Measurements from ENCODE around the gene HORMAD1.
"Not testable (repeated sequence)": the region's sequence is repeated elsewhere in the genome, so short reads cannot be mapped to it uniquely, and the experiment has no call there.

The HORMAD1 gene

DNA sequence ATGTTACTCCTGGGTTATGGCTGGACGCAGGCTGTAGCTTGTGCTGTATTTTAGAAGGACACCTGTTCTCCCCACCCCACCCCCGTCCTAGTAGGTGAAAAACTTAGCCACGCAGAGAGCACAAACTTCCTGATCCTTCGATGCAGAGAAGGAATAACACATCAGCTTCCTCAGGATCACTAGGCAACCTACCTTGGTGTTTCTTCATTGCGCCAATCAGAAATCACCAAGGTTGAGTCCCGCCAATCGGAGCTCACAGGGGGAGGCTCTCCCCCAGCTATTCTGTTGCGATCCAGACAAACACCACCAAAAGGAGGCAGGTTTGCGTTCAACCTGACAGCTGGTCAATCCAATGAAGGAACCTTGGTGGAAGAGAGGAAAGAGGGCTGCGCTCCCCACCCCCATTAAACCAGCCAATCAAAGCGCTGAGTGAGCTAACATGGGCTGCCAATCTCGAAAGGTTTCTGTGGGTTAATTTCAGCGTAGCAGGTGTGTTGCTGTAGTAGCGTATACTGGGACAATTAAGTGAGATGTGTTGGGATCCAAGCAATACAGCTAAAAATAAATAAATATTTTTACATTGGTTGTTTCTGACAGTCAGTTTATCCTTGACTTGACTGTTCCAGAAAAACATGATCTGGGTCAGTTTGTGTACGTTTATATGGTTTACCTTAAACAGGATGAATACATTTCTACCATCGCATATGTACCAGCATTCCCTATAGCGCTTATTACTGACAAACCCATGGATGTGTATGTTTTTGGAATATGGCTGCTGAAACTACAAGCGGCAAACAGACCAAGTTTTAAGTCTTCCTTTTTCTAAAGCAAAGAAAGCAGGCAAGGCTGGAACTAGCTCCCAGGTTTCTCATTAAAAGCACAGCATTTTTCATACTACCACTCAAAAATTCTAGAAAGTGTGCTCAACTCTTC lies 23.4 kb downstream of the HORMAD1 start, which contains the start of gene GOLPH3L:
Gene GOLPH3L (minus strand): TSS at position 160 of the 933 bp plus-strand sequence. CDS start 2,316 bp downstream, outside the sequence.
- peak; percentile 99 for DNase-seq

DNA sequence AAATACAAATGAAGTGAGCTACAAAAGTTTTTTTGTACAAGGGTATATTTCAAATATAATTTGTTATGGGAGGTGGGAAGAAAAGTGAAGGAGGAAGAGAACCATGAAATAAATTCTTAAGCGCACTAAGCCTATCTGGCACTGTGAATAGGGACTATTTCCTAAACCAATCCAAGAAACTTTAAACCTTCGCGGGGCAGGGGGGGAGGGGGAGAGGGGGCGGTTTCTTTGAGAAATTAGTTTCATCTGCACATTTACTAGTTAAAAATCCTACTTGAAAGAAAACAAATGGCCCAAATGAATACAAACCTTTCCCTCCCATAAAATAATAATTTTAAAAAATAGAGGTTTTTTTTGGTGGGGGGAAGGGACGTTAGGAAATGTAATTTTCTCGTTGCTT lies 24.1 kb downstream of the HORMAD1 start:
- DNase-seq: no peak

DNA sequence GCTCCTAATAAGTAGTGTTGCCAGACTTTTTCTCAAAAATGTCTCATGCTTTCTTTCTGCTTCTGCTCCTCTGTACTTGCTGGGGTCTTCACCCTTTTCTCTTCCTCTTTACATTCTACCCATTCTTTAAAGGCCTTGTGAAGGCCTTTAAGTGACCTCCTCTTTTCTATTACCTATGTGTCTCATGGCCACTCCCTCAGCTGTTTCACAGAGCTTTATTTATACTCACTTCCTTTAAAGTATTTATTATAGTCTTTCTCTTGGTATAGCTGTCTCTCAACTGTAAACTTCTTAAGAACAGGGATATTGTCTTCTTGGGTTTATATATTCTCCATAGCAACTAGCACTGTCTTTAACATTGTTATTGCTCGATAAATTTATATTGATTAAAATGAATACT lies 24.5 kb downstream of the HORMAD1 start:
- no peak for DNase-seq

- DNase-seq: no peak
These were observed 25.1 kb downstream of the HORMAD1 start for GRCh38 chr1:150695561-150695960.

- no peak for DNase-seq
These were observed 28.0 kb downstream of the HORMAD1 start for GRCh38 chr1:150692720-150693119.

- DNase-seq: peak; percentile 6
These were observed 31.9 kb downstream of the HORMAD1 start for GRCh38 chr1:150688763-150689162.

DNA sequence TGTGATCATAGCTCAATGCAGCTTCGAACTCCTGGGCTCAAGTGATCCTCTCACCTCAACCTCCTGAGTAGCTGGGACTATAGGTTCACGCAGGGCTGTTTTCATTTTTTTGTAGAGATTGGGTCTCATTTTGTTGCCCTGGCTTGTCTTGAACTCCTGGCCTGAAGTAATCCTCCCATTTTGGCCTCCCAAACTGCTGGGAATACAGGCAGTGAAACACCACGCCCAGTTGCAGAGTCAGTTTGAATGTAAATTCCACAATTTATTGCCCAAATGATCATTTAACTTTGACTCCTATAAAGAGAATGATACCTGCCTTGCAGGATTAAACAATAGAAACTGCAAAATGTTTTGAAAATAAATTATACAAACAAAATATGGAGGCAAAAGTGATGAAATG lies 34.4 kb downstream of the HORMAD1 start:
- no peak for DNase-seq

GRCh38 chr1:150683914-150684313 lies 36.8 kb downstream of the HORMAD1 start:
- DNase-seq: no peak

DNA sequence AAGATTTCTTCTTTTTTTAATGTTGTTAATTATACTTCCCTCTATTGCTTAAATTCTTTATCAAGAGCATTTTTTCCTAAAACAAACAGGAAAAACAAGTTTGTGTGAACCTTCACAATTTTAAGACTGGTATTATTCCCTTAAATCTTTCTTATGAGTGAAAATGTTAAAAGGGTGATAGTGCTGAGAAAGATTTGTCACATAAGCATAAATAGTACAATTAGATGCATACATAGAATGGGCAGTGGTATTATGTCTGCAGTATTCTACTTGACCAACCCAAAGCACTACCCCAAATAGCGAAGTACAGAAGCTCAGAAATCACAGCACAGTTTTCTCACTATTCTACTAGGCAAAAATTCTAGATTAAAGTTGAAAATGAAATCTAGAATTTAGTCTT lies 41.7 kb downstream of the HORMAD1 start:
- no peak for DNase-seq

GRCh38 chr1:150674881-150675280 lies 45.8 kb downstream of the HORMAD1 start:
- no peak for DNase-seq

- no peak for DNase-seq
These were observed 57.4 kb downstream of the HORMAD1 start for GRCh38 chr1:150663321-150663720.

- no peak for DNase-seq
These were observed 57.9 kb downstream of the HORMAD1 start for GRCh38 chr1:150662811-150663210.

GRCh38 chr1:150661156-150661555 lies 59.5 kb downstream of the HORMAD1 start:
- no peak for DNase-seq

DNA sequence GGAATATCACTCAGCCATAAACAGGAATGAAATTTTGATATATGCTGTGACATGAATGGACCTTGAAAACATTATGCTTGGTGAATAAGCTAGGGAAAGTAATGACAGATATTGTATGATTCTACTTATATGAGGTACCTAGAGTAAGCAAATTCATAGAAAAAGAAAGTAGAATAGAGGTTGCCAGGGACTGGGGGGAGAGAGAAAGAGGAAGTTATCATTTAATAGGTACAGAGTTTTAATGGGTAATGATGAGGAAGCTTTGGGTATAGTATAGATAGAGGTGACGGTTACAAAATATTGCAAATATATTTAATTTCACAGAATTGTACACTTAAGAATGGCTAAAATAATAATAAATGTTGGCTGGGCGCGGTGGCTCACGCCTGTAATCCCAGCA lies 60.1 kb downstream of the HORMAD1 start:
- DNase-seq: no peak

GRCh38 chr1:150657064-150657463 lies 63.6 kb downstream of the HORMAD1 start:
- not testable (repeated sequence) for DNase-seq

- not testable (repeated sequence) for DNase-seq
These were observed 66.1 kb downstream of the HORMAD1 start for GRCh38 chr1:150654635-150655034.

GRCh38 chr1:150650193-150650592 lies 70.5 kb downstream of the HORMAD1 start:
- no peak for DNase-seq

DNA sequence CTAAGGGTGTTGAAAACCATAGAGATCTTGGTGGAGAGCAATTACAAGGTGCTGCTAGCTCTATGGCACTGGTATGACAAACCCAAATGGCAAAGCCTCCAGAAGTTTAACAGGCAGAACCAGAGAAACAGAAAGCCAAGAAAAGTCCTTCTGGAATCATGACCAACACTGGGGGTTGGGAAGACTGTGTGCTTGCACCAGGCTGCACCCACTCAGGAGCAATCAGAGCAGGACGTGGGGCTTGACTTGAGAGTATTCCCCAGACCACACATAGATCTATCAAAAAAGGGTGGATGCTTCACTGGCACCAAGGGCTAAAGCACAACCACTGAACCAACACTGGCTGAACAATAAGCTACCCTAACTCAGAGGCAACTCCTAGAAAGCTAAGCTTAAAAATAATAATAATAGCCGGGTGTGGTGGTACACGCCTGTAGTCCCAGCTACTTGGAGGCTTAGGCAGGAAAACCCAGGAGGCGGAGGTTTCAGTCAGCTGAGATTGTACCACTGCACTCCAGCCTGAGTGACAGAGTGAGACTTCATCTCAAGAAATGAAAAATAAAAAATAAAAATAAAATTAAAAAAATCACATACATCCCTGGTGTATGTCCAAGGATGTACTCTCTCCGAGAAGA lies 71.1 kb downstream of the HORMAD1 start:
- no peak for DNase-seq

Data from fibroblast of skin of back (primary cell).